Measurements from ENCODE around the gene CDK6.
"Not testable (repeated sequence)": the region's sequence is repeated elsewhere in the genome, so short reads cannot be mapped to it uniquely, and the experiment has no call there.

CDK6 gene

DNA sequence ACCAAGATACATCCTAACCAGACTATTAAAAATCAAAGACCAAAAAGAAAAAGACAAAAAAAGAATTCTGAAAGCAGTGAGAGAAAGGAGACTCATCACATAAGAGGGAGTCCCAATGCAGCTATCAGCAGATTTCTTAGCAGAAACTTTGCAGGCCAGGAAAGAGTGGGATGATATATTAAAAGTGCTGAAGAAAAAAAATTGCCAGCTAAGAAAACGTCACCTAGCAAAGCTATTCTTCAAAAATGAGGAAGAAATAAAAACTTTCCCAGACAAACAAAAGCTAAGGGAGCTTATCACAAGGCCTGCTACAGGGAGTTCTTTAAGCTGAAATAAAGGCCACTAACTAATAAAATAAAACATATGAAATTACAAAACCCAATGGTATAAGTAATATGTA is 40.5 kb upstream of the CDK6 start:
- DNase-seq (ENCODE audit: low read depth), result no peak
- TF ChIP-seq CTCF (IDR thresholded peaks at IDR 0.05; ENCODE audit: low read length, missing control alignments), result no peak
- H3K4me3 ChIP-seq (replicated peaks; ENCODE audit: low read depth, low read length), result no peak overlapping the region

DNA sequence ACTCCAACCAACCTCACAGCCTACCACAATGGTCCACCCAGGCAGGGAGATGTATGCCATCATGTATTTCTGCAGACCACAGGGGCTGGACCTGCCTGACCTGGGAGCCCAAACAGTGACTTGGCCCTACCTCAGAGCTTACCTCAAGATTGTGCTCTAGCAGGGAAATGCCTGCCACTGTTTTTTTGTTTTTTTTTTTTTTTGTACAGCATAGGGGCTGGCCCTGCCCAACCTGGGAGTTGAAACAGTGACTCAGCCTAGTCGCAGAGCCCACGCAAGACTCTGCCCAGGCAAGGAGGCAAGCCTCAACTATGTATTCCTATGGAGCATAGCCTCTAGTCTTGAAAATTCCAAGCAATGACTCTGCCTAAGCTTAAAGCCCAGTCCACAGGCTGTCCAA is 39.3 kb upstream of the CDK6 start:
- peak; percentile 25 for DNase-seq (ENCODE audit: low read depth)
- no peak for TF ChIP-seq CTCF (IDR thresholded peaks at IDR 0.05; ENCODE audit: low read length, missing control alignments)
- H3K4me3 ChIP-seq (replicated peaks; ENCODE audit: low read depth, low read length), result no peak overlapping the region

GRCh38 chr7:92875173-92875572 is 38.8 kb upstream of the CDK6 start:
- no peak for DNase-seq (ENCODE audit: low read depth)
- no peak overlapping the region for H3K4me3 ChIP-seq (replicated peaks; ENCODE audit: low read depth, low read length)
- no peak for TF ChIP-seq CTCF (IDR thresholded peaks at IDR 0.05; ENCODE audit: low read length, missing control alignments)

- no peak overlapping the region for H3K4me3 ChIP-seq (replicated peaks; ENCODE audit: low read depth, low read length)
- DNase-seq (ENCODE audit: low read depth), result peak; percentile 61
- TF ChIP-seq CTCF (IDR thresholded peaks at IDR 0.05; ENCODE audit: low read length, missing control alignments), result no peak
Measured at GRCh38 chr7:92874567-92874966, 38.2 kb upstream of the CDK6 start.

GRCh38 chr7:92873776-92874175 is 37.4 kb upstream of the CDK6 start:
- peak; percentile 36 for DNase-seq (ENCODE audit: low read depth)

DNA sequence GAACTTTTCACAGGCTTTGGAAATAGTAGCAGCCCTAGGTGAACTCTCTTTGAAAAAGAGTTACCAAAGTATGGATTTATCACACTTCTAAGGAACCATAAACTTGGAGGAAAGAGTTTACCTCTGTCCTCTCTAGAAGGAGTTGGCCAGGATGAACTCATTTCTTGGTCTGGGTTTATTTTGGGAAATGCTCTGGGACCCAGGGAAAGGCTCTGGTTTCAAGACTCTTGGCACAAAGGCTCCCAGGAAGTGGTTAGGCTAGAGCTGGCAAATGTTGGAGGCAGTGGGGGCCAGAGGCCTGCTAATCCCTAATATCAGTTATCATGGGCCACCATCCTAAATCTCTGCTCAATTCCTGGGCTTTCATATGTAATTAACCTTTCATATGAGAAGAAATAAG is 36.3 kb upstream of the CDK6 start:
- peak; percentile 24 for DNase-seq (ENCODE audit: low read depth)
- no peak overlapping the region for H3K4me3 ChIP-seq (replicated peaks; ENCODE audit: low read depth, low read length)
- no peak for TF ChIP-seq CTCF (IDR thresholded peaks at IDR 0.05; ENCODE audit: low read length, missing control alignments)

More at GRCh38 chr7:92873776-92874175, 37.4 kb upstream of the CDK6 start:
- no peak for TF ChIP-seq CTCF (IDR thresholded peaks at IDR 0.05; ENCODE audit: low read length, missing control alignments)
- no peak overlapping the region for H3K4me3 ChIP-seq (replicated peaks; ENCODE audit: low read depth, low read length)

GRCh38 chr7:92868683-92869293 is 32.4 kb upstream of the CDK6 start:
- DNase-seq (ENCODE audit: low read depth), result no peak
- H3K4me3 ChIP-seq (replicated peaks; ENCODE audit: low read depth, low read length), result no peak overlapping the region
- TF ChIP-seq CTCF (IDR thresholded peaks at IDR 0.05; ENCODE audit: low read length, missing control alignments), result no peak

- not testable (repeated sequence) for H3K4me3 ChIP-seq (replicated peaks; ENCODE audit: low read depth, low read length); DNase-seq (ENCODE audit: low read depth)
Measured at GRCh38 chr7:92864169-92864568, 27.8 kb upstream of the CDK6 start.

All from fibroblast of pulmonary artery (primary cell).